ENCODE measurements around the gene CD14.

- TF ChIP-seq, protein P1, sequence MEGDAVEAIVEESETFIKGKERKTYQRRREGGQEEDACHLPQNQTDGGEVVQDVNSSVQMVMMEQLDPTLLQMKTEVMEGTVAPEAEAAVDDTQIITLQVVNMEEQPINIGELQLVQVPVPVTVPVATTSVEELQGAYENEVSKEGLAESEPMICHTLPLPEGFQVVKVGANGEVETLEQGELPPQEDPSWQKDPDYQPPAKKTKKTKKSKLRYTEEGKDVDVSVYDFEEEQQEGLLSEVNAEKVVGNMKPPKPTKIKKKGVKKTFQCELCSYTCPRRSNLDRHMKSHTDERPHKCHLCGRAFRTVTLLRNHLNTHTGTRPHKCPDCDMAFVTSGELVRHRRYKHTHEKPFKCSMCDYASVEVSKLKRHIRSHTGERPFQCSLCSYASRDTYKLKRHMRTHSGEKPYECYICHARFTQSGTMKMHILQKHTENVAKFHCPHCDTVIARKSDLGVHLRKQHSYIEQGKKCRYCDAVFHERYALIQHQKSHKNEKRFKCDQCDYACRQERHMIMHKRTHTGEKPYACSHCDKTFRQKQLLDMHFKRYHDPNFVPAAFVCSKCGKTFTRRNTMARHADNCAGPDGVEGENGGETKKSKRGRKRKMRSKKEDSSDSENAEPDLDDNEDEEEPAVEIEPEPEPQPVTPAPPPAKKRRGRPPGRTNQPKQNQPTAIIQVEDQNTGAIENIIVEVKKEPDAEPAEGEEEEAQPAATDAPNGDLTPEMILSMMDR (IDR thresholded peaks at IDR 0.05), result no peak
- TF ChIP-seq POLR2A (IDR thresholded peaks at IDR 0.05), result no peak
These were observed 25.9 kb downstream of the CD14 start for GRCh38 chr5:140607031-140607430.
